Endodermal cell (in vitro differentiated cells): Measurements from ENCODE around the gene BUD23. TPM values are rescaled to one million over a fixed set of nuclear protein-coding genes. Genes with fewer than 3 reads are reported as not detected.
A peak's percentile ranks its signal among the peaks of the same experiment; 100 is the strongest.

Experiments
- DNase-seq: peaks from one replicate; pipeline ENCODE4 v3.0.0-alpha.2; 2017
- H3K27ac ChIP-seq: 2 replicates; pipeline ENCODE4 v1.5.1; 2013; ENCODE audit warnings: mild to moderate bottlenecking, low read depth, low read length, moderate library complexity
- H3K27me3 ChIP-seq: 2 replicates; pipeline ENCODE4 v1.6.1; 2013; ENCODE audit warnings: mild to moderate bottlenecking, low read length, moderate library complexity; ENCODE audit not compliant: insufficient read depth, control insufficient read depth, poor library complexity, severe bottlenecking
- H3K36me3 ChIP-seq: 2 replicates; pipeline ENCODE4 v1.7.0; 2013; ENCODE audit warnings: mild to moderate bottlenecking, low read length, moderate library complexity; ENCODE audit not compliant: control insufficient read depth, insufficient read depth
- H3K4me1 ChIP-seq: one replicate; pipeline ENCODE4 v1.7.0; 2013; ENCODE audit warnings: low read length; ENCODE audit not compliant: control insufficient read depth, insufficient read depth
- H3K4me3 ChIP-seq: 2 replicates; pipeline ENCODE4 v1.5.1; 2013; ENCODE audit warnings: mild to moderate bottlenecking, low read length, moderate library complexity
- H3K9ac ChIP-seq: 2 replicates; pipeline ENCODE4 v1.6.1; 2013; ENCODE audit warnings: mild to moderate bottlenecking, low read length, moderate library complexity; ENCODE audit not compliant: poor library complexity, severe bottlenecking; ENCODE audit errors: extremely low read depth
- H3K9me3 ChIP-seq: 2 replicates; pipeline ENCODE4 v1.6.1; 2013; ENCODE audit warnings: mild to moderate bottlenecking, low read length, moderate library complexity; ENCODE audit not compliant: control insufficient read depth
- H3K27ac Mint-ChIP-seq: 2 replicates; pipeline ENCODE4 v1.8.0; 2020; ENCODE audit warnings: mixed read lengths
- H3K27me3 Mint-ChIP-seq: 2 replicates; pipeline ENCODE4 v1.8.0; 2021; ENCODE audit warnings: mild to moderate bottlenecking, mixed read lengths; ENCODE audit not compliant: insufficient read depth
- H3K36me3 Mint-ChIP-seq: 2 replicates; pipeline ENCODE4 v1.8.0; 2020; ENCODE audit warnings: low read depth, mixed read lengths
- H3K4me1 Mint-ChIP-seq: 2 replicates; pipeline ENCODE4 v1.8.0; 2020; ENCODE audit warnings: mixed read lengths
- H3K4me3 Mint-ChIP-seq: 2 replicates; pipeline ENCODE4 v1.8.0; 2020; ENCODE audit warnings: mild to moderate bottlenecking, moderate library complexity, mixed read lengths
- H3K9me3 Mint-ChIP-seq: 2 replicates; pipeline ENCODE4 v1.8.0; 2020; ENCODE audit warnings: mild to moderate bottlenecking, mixed read lengths
- WGBS, 2 experiments: methylation state at CpG; one replicate each; pipeline versions ENCODE4 v1.1.5 to v1.1.7; 2013; ENCODE audit warnings: missing lambda C conversion rate in 2 of 2, mixed read lengths in 1 of 2; ENCODE audit not compliant: insufficient coverage in 1 of 2, insufficient read length in 1 of 2; 5-methylcytosine and 5-hydroxymethylcytosine counted together
- total RNA-seq, 2 donors: library from RNA; stranded (reverse); fragmentation: NEBNext Ultra II Directional in 1 of 2; extraction: Animal tissue kit (Norgen Biotek cat#: 25700) in 1 of 2; gene quantifications; 2 replicates in 1 of 2; 3 replicates in 1 of 2; pipeline ENCODE4 v1.2.1, GENCODE V29; 2021
- TF ChIP-seq, protein P1 (sequence below): fragments of 200-600 bp; sonication (generic); conservative IDR thresholded peaks from 2 replicates; pipeline ENCODE4 v1.5.0; 2021; ENCODE audit warnings: antibody characterized with exemption, mild to moderate bottlenecking

The BUD23 gene
- total RNA-seq, 2 donors from 2014 or later: 62.2 to 67.2 TPM

DNA sequence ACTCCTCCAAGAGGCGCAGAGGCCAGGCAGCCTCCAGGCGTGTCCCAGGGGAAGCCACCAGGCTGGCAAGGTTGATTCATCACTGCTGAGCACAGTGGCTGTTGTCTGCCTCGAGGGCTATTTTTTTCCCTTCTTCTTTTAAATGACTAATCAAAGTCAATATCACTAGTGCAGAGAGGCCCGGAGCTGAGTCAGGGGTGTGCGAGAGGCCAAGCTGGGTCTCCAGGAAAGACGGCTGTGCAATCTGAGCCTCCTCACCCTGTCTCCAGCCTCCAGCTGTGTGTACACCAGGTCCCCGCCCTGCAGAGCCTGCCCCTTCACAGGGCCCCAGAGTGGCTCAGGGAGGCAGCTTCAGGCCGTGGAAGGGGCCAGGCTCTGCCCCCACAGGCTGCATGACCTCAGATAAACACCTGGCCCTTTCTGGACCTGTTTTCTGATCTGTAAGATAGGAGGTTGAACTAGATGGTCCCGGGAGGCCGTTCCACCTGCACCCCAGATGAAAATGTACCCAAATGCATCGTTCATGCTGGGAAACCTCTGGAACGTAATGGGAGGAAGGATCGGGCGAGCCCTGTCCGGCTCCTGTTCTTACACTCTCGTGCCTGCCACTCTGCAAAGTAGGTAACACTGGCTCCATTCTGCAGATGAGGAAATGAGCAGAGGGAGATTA is 32.4 kb downstream of the BUD23 start:
- Histone ChIP-seq H3K27ac (peak overlapping the region; percentile 24), H3K4me3 (no peak overlapping the region)
- no peak overlapping the region for H3K4me3 Mint-ChIP-seq

DNA sequence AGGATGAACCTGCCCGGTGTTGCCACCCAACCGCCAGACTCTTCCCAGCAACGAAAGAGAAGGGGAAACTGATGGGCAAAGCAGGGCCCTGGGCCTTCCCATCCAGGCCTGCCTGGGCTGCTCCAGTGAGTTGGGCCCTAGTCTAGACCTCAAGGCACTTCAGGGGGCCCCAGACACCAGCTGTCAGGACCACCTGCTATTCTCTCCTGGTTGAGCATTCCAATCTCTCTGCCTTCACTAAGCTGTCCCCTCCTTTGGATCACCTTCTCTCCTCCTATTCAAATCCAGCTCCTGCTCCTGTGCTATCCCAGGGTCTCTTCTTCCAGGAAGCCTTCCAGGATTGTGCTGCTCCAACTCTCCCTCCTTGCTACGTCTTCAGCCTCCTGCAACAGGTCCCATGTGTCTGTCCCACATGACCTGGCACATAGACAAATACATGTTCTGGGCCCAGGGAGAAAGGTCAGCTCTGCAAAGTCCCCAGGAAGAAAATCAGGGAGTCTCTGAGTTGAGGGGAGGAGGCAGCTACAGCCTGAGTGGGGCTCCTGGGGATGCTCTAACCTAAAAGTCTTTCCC is 33.0 kb downstream of the BUD23 start:
- H3K27me3 ChIP-seq: peaks cover 19% of the 10 kb centered on the region
- H3K9me3 ChIP-seq: no peaks in the 10 kb centered on the region
- no peaks in the 10 kb centered on the region for H3K4me1 Mint-ChIP-seq
- no peak overlapping the region for H3K27ac ChIP-seq
- H3K9ac ChIP-seq: no peak overlapping the region
- no peaks in the 10 kb centered on the region for H3K36me3 ChIP-seq
- H3K27me3 Mint-ChIP-seq: peaks cover 26% of the 10 kb centered on the region
- H3K27ac Mint-ChIP-seq: no peak overlapping the region
- no peak for DNase-seq
- WGBS, 2 experiments: 91 to 100% methylated on average over 3 to 4 of the region's 4 CpGs
- no peak overlapping the region for H3K4me3 Mint-ChIP-seq
- no peak overlapping the region for H3K4me3 ChIP-seq
- H3K36me3 Mint-ChIP-seq: peaks cover 14% of the 10 kb centered on the region
- no peaks in the 10 kb centered on the region for H3K9me3 Mint-ChIP-seq
- TF ChIP-seq, protein P1, sequence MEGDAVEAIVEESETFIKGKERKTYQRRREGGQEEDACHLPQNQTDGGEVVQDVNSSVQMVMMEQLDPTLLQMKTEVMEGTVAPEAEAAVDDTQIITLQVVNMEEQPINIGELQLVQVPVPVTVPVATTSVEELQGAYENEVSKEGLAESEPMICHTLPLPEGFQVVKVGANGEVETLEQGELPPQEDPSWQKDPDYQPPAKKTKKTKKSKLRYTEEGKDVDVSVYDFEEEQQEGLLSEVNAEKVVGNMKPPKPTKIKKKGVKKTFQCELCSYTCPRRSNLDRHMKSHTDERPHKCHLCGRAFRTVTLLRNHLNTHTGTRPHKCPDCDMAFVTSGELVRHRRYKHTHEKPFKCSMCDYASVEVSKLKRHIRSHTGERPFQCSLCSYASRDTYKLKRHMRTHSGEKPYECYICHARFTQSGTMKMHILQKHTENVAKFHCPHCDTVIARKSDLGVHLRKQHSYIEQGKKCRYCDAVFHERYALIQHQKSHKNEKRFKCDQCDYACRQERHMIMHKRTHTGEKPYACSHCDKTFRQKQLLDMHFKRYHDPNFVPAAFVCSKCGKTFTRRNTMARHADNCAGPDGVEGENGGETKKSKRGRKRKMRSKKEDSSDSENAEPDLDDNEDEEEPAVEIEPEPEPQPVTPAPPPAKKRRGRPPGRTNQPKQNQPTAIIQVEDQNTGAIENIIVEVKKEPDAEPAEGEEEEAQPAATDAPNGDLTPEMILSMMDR: no peak
- H3K4me1 ChIP-seq: peaks cover 4% of the 10 kb centered on the region

More for the DNA sequence above, 32.4 kb downstream of the BUD23 start:
- Histone ChIP-seq H3K9ac (no peak overlapping the region), H3K36me3 (no peaks in the 10 kb centered on the region), H3K9me3 (no peaks in the 10 kb centered on the region), H3K4me1 (peaks cover 4% of the 10 kb centered on the region), H3K27me3 (peaks cover 19% of the 10 kb centered on the region)
- TF ChIP-seq, protein P1: no peak
- no peak for DNase-seq
- Mint-ChIP-seq H3K27ac (no peak overlapping the region), H3K36me3 (peaks cover 14% of the 10 kb centered on the region), H3K27me3 (peaks cover 19% of the 10 kb centered on the region), H3K9me3 (no peaks in the 10 kb centered on the region), H3K4me1 (no peaks in the 10 kb centered on the region)
- WGBS, 2 experiments: 90 to 94% methylated on average over 13 to 16 of the region's 16 CpGs

DNA sequence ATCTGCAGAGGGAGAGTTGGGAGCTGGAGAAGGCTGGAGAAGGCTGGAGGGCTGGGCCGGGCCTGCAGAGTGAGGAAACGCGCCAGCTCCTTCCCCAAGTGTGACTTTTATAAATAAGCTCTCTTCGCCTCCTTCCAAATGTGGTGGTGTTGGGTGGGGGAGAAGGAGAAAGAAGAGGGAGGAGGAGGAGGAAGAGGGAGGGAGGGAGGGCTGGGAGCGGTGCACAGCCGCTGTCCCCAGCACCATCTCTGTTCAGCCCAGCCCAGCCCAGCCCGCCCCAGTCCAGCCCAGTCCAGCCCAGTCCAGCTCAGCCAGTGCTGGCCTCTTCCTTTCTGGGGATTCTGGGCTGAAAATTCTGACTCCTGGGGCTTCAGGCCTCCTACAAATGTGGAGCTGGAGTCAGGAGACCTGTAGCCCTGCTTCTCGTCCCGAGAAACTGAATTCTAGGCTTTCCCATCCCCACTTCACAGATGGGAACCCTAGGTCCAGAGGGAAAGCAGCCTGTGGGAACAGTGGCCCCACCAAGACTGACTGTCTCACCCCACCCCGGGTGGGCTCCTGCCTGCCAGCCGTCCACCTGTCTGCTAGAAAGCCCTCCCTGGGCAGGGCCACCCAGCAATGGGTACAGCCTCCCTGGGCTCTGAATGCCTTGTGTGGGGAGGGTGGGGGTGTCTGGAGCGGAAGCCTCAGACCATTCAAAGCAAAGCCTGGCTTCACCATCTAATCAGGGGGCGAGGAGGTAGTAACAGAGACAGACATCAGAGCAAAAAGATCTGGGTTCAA is 33.8 kb downstream of the BUD23 start:
- Mint-ChIP-seq H3K4me1 (no peaks in the 10 kb centered on the region), H3K27me3 (peaks cover 32% of the 10 kb centered on the region), H3K36me3 (peaks cover 14% of the 10 kb centered on the region), H3K9me3 (no peaks in the 10 kb centered on the region), H3K4me3 (peak overlapping the region; percentile 60), H3K27ac (no peak overlapping the region)
- no peaks in the 10 kb centered on the region for H3K36me3 ChIP-seq
- no peak overlapping the region for H3K9ac ChIP-seq
- no peaks in the 10 kb centered on the region for H3K9me3 ChIP-seq
- TF ChIP-seq, protein P1: no peak
- peaks cover 4% of the 10 kb centered on the region for H3K4me1 ChIP-seq
- H3K27me3 ChIP-seq: peaks cover 19% of the 10 kb centered on the region
- 92% methylated on average over 6 to 13 of the region's 13 CpGs for WGBS, 2 experiments
- H3K4me3 ChIP-seq: no peak overlapping the region
- no peak overlapping the region for H3K27ac ChIP-seq
- no peak for DNase-seq
